KMS-11 (cell line): ENCODE data around the gene BPGM.

Experiments used
- H2AFZ ChIP-seq: fragments of 200-600 bp; sonication (generic); 2 replicates; pipeline ENCODE4 v1.6.1; 2016; ENCODE audit warnings: antibody characterized with exemption, mixed run types, low read depth
- H3K27ac ChIP-seq: fragments of 200-600 bp; sonication (generic); 2 replicates; pipeline ENCODE4 v1.6.1; 2016; ENCODE audit warnings: mild to moderate bottlenecking, mixed run types
- H3K27me3 ChIP-seq: fragments of 200-600 bp; sonication (generic); 2 replicates; pipeline ENCODE4 v1.6.1; 2017; ENCODE audit warnings: mild to moderate bottlenecking, low read depth, mixed run types, moderate library complexity; ENCODE audit not compliant: insufficient read depth
- H3K36me3 ChIP-seq: fragments of 200-600 bp; sonication (generic); 2 replicates; pipeline ENCODE4 v1.6.1; 2017; ENCODE audit warnings: mild to moderate bottlenecking, mixed run types; ENCODE audit not compliant: insufficient read depth
- H3K4me1 ChIP-seq: fragments of 200-600 bp; sonication (generic); 2 replicates; pipeline ENCODE4 v1.6.1; 2016; ENCODE audit warnings: mild to moderate bottlenecking, low read depth, mixed run types; ENCODE audit not compliant: poor library complexity, severe bottlenecking
- H3K4me2 ChIP-seq: fragments of 200-600 bp; sonication (generic); 2 replicates; pipeline ENCODE4 v1.7.0; 2016; ENCODE audit warnings: mild to moderate bottlenecking, mixed run types
- H3K4me3 ChIP-seq: fragments of 200-600 bp; sonication (generic); IDR thresholded peaks from 2 replicates; pipeline ENCODE4 v1.6.1; 2017; ENCODE audit warnings: low read depth, low read length, mixed read lengths; ENCODE audit not compliant: insufficient read depth
- H3K79me2 ChIP-seq: fragments of 200-600 bp; sonication (generic); 2 replicates; pipeline ENCODE4 v1.6.1; 2016; ENCODE audit warnings: low read depth, mixed run types; ENCODE audit not compliant: insufficient read depth
- H3K9ac ChIP-seq: fragments of 200-600 bp; sonication (generic); 2 replicates; pipeline ENCODE4 v1.6.1; 2016; ENCODE audit warnings: mild to moderate bottlenecking, mixed run types
- H4K20me1 ChIP-seq: fragments of 200-600 bp; sonication (generic); 2 replicates; pipeline ENCODE4 v1.6.1; 2016; ENCODE audit warnings: mild to moderate bottlenecking, mixed run types; ENCODE audit not compliant: insufficient read depth
- TF ChIP-seq, protein P1 (sequence below): fragments of 200-600 bp; sonication (generic); conservative IDR thresholded peaks from 2 replicates; pipeline ENCODE4 v1.6.1; 2017; ENCODE audit warnings: low read depth, mild to moderate bottlenecking, antibody characterized with exemption, low read length, moderate library complexity, mixed read lengths

BPGM gene

DNA sequence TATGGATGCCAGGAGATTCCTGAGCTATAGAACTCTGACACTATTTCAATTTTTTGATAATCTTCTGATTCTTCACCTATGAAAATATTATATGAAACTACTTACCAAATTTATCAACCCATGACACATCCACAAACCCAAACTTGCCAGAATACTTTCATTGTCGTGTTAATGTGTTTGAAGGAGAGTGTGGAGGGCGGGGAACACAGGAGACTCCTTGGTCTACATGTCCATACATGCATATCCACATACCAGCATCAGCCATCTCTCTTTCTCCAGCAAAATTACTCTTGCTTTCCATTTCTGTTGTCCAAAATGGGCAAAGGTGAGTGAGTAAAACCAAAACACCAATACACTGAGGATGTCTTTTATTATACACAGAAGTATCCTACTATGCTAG, 23.5 kb upstream of the BPGM start:
- no peak overlapping the region for H3K4me2 ChIP-seq
- H3K9ac ChIP-seq = no peak overlapping the region
- H3K79me2 ChIP-seq = no peaks in the 10 kb centered on the region
- H3K4me3 ChIP-seq = no peak overlapping the region
- no peaks in the 10 kb centered on the region for H3K36me3 ChIP-seq
- no peaks in the 10 kb centered on the region for H4K20me1 ChIP-seq
- peaks cover 13% of the 10 kb centered on the region for H3K4me1 ChIP-seq
- H3K27ac ChIP-seq = no peak overlapping the region
- TF ChIP-seq, protein P1, sequence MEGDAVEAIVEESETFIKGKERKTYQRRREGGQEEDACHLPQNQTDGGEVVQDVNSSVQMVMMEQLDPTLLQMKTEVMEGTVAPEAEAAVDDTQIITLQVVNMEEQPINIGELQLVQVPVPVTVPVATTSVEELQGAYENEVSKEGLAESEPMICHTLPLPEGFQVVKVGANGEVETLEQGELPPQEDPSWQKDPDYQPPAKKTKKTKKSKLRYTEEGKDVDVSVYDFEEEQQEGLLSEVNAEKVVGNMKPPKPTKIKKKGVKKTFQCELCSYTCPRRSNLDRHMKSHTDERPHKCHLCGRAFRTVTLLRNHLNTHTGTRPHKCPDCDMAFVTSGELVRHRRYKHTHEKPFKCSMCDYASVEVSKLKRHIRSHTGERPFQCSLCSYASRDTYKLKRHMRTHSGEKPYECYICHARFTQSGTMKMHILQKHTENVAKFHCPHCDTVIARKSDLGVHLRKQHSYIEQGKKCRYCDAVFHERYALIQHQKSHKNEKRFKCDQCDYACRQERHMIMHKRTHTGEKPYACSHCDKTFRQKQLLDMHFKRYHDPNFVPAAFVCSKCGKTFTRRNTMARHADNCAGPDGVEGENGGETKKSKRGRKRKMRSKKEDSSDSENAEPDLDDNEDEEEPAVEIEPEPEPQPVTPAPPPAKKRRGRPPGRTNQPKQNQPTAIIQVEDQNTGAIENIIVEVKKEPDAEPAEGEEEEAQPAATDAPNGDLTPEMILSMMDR = no peak
- no peaks in the 10 kb centered on the region for H3K27me3 ChIP-seq
- H2AFZ ChIP-seq = no peak overlapping the region

DNA sequence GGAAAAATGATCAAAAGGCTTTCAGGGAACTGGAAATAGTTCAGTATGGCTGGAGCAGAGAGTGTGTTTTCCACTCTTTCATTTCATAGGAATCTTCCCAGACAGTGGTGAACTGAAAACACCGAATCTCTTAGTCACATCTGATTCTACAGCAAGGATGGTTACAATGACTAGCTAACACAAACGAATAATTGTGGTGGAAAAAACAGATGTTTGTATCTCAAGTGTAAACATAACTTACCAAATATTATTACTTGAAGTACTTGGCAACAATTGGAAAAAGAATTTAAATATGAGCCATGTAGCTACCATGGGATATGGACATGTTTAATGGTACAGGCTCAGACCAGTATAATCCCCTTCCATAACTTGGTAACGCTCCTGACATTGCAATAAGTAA, 21.1 kb upstream of the BPGM start:
- Histone ChIP-seq H2AFZ (no peak overlapping the region), H3K9ac (no peak overlapping the region), H3K27ac (no peak overlapping the region), H3K27me3 (no peaks in the 10 kb centered on the region), H4K20me1 (no peaks in the 10 kb centered on the region), H3K4me1 (peaks cover 9% of the 10 kb centered on the region), H3K4me2 (no peak overlapping the region), H3K79me2 (no peaks in the 10 kb centered on the region), H3K4me3 (no peak overlapping the region), H3K36me3 (no peaks in the 10 kb centered on the region)
- TF ChIP-seq, protein P1 = no peak

DNA sequence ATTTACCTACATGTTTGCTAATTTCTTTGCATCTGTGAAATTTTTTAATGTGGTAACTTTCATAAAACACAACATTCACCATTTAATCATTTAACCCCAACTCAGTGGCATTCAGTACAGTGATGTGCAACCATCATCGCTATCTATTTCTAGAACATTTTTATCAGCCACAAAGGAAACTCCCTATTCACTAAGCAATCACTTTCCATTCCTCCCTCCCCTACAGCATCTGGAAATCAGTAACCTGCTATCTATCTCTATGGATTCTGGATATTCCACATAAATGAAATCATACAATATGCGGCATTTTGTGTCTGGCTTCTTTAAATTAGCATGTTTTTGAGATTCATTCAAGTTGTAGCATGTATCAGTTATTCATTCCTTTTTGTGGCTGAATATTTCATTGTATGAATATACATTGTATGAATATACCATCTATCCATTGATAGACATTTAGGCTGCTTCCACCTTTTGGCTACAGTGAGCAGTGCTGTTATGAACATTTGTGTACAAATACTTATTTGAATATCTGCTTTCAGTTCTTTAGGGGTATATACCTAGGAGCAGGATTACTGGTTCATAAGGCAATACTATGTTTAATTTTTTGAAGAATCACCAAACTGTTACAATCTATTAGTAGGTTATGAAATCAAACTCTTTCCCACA, 19.4 kb upstream of the BPGM start:
- H3K79me2 ChIP-seq = no peaks in the 10 kb centered on the region
- H3K9ac ChIP-seq = no peak overlapping the region
- TF ChIP-seq, protein P1 = no peak
- no peak overlapping the region for H2AFZ ChIP-seq
- no peaks in the 10 kb centered on the region for H4K20me1 ChIP-seq
- no peak overlapping the region for H3K4me3 ChIP-seq
- H3K4me1 ChIP-seq = peaks cover 9% of the 10 kb centered on the region
- no peak overlapping the region for H3K27ac ChIP-seq
- H3K4me2 ChIP-seq = no peak overlapping the region
- no peaks in the 10 kb centered on the region for H3K36me3 ChIP-seq
- no peaks in the 10 kb centered on the region for H3K27me3 ChIP-seq

DNA sequence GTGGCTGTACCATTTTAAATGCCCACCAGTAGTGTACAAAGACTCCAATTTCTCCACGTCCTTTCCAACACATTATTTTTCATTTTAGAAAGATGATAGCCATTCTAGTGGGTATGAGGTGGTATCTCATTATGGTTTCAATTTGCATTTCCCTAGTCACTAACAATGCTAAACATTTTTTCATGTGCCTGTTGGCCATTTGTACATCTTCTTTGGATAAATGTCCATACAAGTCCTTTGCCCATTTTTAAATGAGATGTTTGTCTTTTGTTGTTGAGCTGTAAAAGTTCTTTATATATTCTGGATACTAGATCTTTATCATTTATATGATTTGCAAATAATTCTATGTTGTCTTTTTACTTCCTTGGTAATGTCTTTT, 18.9 kb upstream of the BPGM start:
- Histone ChIP-seq H2AFZ (no peak overlapping the region), H3K36me3 (no peaks in the 10 kb centered on the region), H3K27ac (no peak overlapping the region), H3K4me1 (peaks cover 9% of the 10 kb centered on the region), H3K4me3 (no peak overlapping the region), H3K79me2 (no peaks in the 10 kb centered on the region), H3K9ac (no peak overlapping the region), H3K27me3 (no peaks in the 10 kb centered on the region), H4K20me1 (no peaks in the 10 kb centered on the region), H3K4me2 (no peak overlapping the region)
- TF ChIP-seq, protein P1 = no peak
